Myocyte (in vitro differentiated cells): ENCODE data around the gene BBIP1. TPM values are rescaled to one million over a fixed set of nuclear protein-coding genes. Genes with fewer than 3 reads are reported as not detected.
"Not testable (repeated sequence)": the region's sequence is repeated elsewhere in the genome, so short reads cannot be mapped to it uniquely, and the experiment has no call there.

Source experiments
- DNase-seq: peaks from one replicate; pipeline ENCODE4 v3.0.0-alpha.2; 2012; ENCODE audit warnings: low read depth
- total RNA-seq: library from RNA; depleted of rRNA; stranded (reverse); fragments of >200 nt; gene quantifications from 2 replicates; pipeline ENCODE4 v1.2.3, GENCODE V29; 2014

BBIP1 gene
- total RNA-seq, 1 donor from 2014 or later = 18.4 TPM

DNA sequence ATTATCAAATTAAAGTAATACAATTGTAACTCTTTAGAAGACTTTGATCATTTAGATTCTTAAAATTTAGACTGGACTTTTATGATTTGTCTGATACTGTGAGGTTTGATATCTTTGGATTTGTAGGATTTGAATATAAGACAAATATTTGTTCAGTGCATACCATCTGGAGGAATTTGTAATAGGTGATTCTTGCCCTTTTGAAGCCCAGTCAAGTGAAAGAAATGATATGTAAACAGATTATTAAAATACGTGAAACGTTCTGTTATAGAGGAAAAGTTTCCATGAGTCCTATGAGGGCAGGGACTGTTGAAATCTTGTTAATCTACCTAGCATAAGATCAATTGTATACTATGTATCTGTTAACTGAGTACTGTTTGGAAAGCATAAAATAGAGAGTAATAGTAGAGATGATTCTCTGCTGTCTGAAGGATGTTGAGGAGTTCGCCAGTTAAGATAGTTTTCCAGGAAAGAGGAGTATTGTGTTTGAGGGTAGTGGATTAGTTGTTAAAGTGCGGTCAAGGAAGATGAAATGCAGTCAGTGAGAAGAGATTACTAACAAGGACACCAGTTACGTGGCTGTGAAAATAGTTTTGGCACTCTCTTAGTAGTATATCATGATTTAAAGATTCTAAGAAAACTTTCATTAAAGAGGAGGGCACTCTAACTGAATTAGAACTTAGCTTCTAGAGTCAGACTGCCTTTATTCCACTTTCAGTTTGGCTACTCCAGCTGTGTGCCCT lies 32.9 kb downstream of the BBIP1 start:
- DNase-seq = no peak

DNA sequence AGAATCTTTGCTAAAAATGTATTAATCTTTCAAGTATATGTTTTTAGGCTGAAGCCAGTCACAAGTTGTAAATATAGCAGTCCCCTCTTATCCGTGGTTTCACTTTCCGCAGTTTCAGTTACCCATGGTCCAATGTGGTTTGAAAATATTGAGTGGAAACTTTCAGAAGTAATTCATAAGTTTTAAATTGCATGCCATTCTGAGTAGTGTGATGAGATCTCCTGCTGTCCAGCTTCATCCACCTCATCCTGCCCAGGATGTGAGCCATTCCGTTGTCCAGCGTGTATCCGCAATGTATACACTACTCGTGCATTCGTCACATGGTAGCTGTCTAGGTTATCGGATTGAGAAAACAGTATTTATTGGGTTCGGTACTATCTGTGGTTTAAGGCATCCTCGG lies 35.1 kb downstream of the BBIP1 start:
- DNase-seq = no peak

DNA sequence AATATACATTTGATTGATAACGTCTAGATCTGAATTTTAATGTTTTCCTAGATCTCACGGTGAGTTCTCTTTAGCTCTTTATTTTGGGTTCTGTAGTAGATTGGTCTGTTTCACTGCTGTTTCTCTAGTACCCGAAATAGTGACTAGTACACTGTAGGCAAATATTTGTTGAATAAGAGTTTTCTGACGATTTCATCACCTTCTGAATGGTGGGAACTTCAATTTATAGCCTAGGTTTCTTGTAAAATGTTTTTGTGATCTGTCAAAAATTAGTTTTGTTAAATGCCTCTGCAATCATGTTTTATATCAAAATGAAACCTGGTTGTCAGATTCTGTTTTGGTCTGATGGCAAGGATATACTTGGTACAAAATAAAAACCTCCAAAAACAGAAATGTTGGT lies 37.1 kb downstream of the BBIP1 start:
- no peak for DNase-seq

DNA sequence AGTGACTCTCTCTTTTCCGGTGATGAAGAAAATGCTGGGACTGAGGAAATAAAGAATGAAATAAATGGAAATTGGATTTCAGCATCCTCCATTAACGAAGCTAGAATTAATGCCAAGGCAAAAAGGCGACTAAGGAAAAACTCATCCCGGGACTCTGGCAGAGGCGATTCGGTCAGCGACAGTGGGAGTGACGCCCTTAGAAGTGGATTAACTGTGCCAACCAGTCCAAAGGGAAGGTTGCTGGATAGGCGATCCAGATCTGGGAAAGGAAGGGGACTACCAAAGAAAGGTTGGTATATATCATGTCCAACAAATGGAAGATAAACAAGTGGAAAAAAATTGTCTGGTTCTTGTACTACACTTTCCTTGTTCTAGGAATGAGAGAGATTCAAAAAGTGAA lies 37.7 kb downstream of the BBIP1 start:
- no peak for DNase-seq

DNA sequence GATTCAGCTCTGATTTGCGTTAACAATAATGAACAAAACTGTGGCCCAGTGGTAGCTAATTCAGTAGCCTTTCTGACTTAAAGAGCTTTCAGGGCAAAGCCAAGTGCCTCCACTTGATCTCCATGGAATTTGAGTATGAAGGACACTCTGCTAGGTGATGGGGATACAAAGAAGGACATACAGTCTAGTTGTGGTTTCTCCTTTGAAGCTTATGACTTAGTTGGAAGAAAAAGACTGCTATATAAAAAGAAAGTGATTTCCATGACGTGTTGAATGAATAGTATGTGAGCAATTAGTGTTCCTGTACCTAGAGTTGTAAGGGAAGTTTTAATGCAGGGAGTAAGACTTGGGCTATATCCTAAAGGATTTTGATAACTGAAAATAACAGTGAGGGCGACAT lies 39.0 kb downstream of the BBIP1 start:
- no peak for DNase-seq

DNA sequence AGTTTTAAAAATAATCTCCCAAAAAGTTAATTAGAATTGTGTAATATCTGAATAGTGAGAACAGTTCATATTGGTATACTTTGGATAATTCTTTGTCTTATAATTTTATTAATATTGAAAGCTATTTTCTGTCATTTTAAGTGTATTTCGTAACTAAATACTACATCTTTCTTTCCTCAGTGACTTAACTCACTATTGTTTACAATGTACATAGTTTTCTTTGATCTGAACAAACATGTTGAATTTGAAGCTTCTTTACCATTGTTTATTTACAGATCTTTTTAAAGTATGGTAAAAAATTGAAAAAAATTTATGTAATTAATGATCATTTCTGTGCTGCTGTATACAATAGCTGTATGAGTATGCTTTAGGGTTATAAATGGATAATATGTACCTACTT lies 42.2 kb downstream of the BBIP1 start:
- no peak for DNase-seq

DNA sequence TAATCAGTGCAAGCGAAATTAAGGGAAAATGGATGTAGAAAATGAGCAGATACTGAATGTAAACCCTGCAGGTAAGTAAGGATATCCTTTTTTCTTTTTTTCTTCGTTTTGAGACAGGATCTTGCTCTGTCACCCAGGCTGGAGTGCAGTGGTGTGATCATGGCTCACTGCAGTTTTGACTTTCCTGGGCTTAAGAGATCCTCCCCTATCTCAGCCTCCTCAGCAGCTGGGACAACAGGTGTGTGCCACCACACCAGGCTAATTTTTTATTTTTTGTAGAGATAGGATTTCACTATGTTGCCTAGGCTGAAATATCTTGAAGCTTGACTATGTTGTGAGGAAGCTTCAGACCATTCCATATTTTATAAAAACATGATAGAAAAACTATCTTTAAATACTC lies 43.0 kb downstream of the BBIP1 start:
- peak; percentile 56 for DNase-seq

DNA sequence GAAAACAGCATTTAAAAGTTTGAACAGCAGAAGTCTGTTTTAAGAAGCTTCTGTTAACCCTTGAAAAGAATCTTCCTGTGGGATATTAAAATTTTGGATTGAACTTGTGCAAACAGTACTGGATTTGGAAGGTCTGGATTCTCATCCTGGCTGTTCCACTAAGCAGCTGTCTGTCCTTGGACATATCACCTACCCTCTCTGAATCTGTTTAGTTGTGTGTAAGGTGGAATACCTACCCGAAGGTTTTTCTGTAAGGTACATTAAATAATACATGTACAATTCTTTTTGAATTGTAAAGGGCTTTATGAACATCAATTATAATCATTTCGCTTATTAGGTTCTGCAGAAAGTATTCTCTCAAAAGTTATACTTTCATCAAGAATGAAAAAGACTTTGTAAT lies 45.0 kb downstream of the BBIP1 start:
- no peak for DNase-seq

DNA sequence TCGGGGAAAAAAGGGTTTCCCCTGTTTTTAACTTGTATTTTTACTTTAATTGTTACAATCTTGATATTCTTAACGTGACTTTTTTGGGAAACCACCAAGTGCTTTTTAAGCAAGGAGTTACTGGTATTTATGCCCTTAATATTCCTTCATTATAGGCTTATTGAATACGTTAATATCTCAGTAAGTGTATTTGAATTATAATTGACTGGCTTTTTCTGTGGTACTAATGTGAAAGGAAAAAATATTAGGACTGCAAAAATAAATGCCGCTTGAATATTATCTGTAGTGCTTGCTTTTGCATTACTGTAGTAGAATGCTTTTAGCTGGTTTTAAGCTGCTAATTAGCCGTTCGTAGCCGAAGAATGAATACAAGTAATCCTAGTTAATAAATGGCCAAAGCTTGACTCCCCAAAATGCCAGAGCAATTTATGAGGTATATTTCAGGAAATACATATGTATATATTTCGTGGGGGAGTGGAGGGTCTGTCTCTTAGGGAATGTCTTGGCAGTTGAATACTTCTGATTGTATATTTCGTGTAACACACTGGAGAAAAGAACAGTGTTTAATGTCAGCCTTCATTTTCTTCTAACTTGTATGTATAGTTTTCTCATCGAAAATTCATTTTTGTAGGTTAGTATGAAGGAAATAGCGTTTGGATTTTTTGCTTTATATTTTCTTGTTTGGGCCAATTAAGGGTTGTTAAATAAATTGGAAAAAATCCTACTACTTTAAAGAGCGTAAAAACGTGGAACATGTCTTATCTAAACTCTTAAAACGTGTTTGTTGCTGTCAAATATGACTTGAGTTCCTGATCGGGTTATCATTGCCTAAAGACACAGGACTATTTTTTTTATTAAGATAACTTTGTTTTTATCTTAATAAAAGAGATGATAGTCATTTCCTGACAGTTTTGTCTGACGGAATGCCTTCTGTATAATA lies 45.7 kb downstream of the BBIP1 start:
- no peak for DNase-seq

DNA sequence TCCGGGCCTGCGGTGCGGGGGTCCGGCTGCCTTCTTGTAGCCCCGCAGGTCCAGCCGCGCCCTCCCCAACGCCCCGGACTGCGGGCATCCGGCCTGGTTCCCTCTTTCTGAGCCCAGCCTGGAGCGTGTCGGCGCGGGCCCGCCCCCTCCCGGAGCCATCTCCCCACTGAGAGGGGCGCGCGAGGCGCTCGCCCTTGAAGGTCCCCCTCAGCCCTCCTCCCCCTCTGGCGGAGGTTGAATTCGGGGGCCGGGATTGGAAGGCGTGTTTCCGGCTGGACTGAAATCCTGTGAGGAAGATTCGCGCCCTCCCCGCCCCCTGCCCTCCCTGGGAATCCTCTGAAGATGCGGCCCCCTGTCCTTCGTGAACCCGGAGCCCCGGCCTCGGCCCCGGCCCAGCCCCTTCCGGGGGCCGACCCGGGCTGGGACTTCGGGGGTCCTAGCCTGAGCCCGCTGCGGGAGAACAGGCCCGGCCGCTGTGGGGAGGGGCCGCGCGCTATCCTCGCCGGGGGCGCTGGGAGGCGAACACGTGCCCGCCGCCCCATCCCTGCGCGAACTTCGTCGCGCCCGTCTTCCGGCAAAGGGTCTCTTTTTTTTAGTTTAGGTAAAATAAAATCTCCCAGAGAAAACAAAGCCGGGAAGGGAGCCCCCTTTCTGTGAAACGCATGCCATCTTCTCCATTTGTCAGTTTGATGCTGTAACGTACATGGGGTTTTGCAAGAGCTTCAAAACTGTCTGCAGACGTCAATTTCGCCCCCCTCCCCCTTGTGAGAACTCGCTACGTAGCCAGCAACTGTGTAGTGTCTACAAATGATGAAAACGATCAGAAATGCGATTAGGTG lies 46.6 kb downstream of the BBIP1 start:
- peak; percentile 78 for DNase-seq

DNA sequence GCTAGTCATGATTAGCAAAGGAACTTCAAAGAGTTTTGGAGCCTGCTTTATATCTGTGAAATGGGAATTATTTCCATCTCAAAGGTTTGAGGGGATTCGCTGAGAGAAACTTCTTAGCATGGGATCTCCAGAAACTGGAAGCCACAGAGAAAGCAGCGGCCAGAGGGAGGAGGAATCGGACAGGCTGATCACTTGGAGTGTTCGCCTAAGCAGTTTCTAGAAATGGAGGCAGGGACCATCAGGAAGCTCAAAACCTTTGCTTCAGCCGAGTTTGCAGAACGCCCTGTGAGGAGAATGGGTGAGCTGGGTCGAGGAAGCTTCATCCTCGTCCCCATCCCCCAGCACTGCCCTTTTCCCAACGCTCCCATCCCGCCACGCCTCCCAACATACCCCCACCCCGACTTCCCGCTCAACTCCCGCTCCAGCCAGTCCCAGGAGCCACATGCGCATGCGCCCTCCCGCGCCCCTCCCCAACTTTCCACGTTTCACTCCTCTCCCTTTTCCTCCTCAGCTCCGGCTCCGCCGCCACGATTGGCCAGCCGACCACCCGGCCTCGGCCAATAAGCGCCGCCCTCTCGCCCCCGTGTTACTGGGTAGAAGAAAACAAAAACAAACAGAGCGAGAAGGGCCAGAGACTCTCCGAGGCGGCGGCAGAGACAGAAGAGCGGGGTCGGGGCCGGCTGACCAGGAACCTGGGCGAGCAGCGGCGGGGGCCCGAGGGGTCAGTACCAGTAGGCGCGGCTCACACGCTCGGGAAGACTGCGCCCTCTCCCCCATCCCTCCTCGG lies 47.5 kb downstream of the BBIP1 start, which contains the start of gene PDCD4:
TSS of gene PDCD4 (plus strand) at position 631 of the 787 bp plus-strand sequence. CDS start 4,100 bp downstream, outside the sequence.
- DNase-seq = peak; percentile 99

DNA sequence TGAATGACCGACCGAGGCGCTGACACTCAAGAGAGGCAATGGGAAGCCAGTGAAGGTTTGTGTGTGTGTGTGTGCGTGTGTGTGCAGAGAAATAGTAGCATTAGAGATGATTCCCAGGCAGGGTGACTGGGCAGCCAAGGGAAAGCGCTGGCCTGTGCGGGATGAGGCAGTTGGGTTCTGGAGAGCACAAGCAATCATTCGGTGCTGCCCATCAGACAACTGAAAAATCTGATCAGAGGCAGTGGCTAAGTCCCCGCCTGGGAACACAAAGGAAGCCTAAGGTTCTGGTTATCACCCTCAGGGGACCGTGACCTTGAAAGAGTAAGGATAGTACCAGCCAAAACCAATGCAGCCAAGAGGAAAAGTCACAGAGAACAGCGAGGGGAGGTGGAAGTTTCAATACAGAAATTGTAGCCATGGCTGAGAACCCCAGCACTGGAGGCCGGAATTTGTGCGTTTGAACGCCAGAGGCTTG lies 48.1 kb downstream of the BBIP1 start:
- DNase-seq = no peak

DNA sequence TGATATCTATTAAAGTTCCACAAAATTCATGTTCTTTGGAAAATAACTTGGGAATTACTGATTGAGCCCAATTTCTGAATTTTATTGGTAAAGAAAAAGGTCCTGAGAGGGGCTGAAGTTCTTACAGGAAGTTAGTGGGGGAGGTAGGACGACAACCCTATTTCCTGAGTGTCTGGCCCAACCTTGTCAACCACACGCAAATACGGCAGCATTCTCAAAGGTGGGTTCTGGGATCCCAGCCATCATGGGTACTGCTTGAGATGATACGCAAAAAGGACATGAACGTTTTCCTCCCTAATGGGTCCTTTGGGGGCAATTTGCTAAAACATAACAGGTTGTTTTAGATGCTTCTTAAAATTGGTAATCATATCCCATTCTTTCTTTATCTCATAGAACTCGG lies 50.0 kb downstream of the BBIP1 start:
- no peak for DNase-seq

DNA sequence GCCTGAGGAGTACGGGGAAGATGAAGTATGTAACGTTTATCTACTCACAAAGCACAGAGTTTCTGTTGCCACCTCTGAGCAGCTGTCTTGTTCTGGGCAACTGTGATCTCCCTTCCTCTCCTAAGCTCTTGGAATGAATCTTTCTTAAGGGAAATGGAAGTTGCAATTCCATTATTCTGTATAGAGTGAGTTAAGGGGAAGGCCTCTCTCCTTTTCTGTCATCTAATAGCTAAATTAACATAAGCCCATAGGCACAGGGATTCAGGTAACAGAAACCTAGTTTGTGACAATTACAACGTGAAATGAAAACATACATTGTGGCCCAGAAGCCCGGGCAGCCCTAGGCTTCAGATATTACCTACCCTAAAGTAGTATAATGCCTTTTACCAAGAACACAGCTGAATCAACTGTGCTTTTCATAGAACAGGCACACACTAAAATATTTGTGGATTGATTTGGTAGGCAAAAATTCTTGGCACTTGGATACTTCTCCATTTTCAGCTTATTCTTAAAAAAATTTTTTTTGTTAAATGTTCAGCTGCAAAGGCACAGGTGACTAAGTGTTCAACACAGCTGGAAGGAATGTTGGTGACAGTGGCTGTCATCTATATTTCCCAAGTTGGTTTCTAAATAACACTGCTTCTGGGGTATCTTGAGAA lies 51.0 kb downstream of the BBIP1 start:
- no peak for DNase-seq

DNA sequence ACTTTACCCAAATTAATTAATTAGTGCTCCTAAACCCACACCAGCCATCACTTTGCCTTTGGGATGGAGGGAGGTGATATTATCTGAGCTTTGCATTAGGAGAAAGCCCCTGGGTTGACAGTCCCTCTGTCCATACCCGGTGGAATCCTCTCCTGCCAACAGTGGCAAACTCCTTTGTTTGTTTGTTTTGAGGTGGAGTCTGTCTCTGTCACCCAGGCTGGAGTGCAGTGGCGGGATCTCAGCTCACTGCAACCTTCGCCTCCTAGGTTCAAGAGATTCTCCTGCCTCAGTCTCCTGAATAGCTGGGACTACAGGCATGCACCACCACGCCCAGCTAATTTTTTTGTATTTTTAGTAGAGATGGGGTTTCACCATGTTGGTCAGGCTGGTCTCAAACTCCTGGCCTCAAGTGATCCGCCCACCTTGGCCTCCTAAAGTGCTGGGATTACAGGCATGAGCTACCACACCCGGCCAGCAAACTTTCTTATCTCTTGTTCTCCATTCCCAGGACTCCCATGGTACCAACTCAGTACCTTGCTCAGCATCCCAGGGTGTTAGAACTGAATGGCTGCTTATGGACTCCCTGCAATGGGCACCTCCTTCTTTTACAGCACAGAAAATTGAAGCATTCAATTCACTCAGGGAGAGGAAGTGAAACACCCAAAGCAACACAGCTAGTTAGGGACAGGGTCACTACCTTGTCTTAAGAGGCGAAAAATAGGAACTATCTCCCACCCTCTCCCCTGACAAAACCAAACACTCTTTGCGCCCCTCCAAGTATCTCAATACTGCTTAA lies 51.8 kb downstream of the BBIP1 start:
- DNase-seq = not testable (repeated sequence)

DNA sequence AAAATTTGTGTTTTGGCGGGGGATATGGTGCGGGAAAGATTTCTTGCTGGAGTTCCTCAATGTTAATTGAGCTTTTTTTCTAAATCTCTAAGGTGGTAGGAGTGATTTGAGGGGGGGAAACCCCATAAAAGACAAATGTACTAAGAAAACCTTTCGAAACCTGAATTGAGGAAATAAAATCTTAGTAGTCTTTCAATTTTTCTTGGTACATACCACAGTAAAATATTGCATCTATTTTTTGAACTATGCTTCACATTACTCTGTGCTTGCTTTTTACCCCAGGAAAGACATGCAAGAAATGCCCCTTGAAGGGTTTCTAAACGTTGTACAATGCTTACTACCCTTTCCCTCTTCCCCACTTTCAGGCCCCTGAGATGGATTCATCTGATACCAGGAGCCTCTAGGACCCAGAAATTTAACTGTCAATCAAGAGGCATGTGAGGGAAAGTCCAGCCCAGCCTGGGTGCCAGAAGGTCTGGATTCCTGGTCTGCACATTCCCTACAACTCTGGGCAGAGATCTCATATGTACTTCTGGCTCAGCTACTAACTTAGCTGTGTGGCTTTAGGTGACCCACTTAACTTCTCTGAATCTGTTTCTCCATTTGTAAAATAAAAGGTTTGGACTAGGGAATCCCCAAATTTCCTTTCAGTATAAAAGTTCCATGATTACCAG lies 53.0 kb downstream of the BBIP1 start:
- DNase-seq = peak; percentile 77

DNA sequence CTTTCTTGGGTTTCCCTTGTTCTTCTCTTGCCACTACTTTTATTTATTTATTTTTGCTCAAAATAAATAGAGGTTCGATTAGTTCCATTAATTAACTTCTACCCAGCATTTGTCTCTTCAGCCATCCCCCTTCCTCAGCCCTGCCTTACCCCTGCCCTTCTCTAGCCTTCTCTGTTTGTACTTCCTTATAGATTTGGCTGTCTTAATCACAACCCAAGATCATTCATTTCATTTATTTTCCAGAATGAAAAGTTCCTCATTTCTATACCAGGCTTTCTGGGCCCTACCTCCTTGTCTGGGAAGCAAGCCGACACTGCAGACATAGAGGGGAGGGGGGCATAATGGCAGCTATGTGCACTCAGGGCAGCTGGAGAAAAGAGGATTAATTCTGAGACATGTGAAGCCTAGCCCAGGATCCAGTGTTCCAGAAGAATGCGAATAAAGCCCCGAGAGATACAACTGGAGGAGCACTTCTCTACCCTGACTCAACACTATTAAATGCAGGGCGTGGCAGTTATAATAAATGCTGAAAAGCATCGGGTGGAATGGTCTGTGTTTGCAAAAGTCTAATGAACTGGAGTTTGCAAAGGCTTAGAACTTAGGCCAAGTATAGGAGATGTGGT lies 53.7 kb downstream of the BBIP1 start:
- peak; percentile 87 for DNase-seq

DNA sequence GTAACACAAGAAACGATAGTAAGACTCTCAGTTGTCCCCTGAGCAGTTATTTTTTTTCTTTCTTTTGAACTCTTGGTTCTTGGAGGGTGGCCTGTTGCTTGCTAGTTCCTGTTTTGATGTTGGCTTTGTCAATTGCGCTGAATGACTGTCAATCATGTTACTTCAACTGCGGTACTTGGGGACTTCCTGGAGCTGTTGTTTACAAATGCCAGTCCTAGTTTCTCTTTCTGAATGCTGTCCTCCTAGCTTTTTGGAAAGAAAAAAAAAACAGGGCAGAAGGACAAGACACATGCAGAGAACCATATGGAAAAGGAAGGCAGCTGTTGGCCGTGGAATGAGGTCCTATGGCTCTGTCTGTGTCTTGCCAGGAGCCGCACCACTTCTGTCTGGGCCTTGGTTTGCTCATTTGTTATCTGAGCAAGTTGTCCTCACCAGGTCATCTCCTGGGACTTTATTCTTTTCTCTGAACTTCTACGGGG lies 54.3 kb downstream of the BBIP1 start:
- no peak for DNase-seq
